GM18526 (cell line): ENCODE data around the gene ACAP3.

Source experiments
- POLR2A ChIP-seq: IDR thresholded peaks from 3 replicates; pipeline ENCODE4 v1.6.1; 2011; ENCODE audit not compliant: insufficient read length; ENCODE audit errors: extremely low read depth

The ACAP3 gene

GRCh38 chr1:1336931-1337792, 29.4 kb upstream of the ACAP3 start:
- TF ChIP-seq POLR2A = no peak

- no peak for TF ChIP-seq POLR2A
Measured at GRCh38 chr1:1336446-1336845, 28.7 kb upstream of the ACAP3 start.

- no peak for TF ChIP-seq POLR2A
Measured at GRCh38 chr1:1335792-1336248, 28.1 kb upstream of the ACAP3 start.

- TF ChIP-seq POLR2A = no peak
Measured at GRCh38 chr1:1335283-1335682, 27.6 kb upstream of the ACAP3 start.

- no peak for TF ChIP-seq POLR2A
Measured at GRCh38 chr1:1334835-1335234, 27.1 kb upstream of the ACAP3 start.

GRCh38 chr1:1333551-1334241, 26.0 kb upstream of the ACAP3 start:
- TF ChIP-seq POLR2A = no peak

- TF ChIP-seq POLR2A = no peak
Measured at GRCh38 chr1:1332774-1333480, 25.2 kb upstream of the ACAP3 start.

- TF ChIP-seq POLR2A = no peak
Measured at GRCh38 chr1:1332031-1332755, 24.5 kb upstream of the ACAP3 start.

- TF ChIP-seq POLR2A = no peak
Measured at GRCh38 chr1:1331068-1331965, 23.6 kb upstream of the ACAP3 start, which contains the start of gene TAS1R3. TAS1R3 (plus strand) TSS chr1:1331280; CDS start chr1:1331346, 66 bp downstream.

- no peak for TF ChIP-seq POLR2A
Measured at GRCh38 chr1:1330366-1331067, 22.8 kb upstream of the ACAP3 start.

- no peak for TF ChIP-seq POLR2A
Measured at GRCh38 chr1:1329304-1330210, 21.8 kb upstream of the ACAP3 start.

- TF ChIP-seq POLR2A = no peak
Measured at GRCh38 chr1:1328254-1328653, 20.5 kb upstream of the ACAP3 start.
